HG02678 (cell line): ENCODE results near the gene DPYD.

Experiments used
- ATAC-seq: cut with Tn5 transposase; IDR thresholded peaks from one replicate; pipeline ENCODE4 v1.9.1; 2021; ENCODE audit warnings: mild to moderate bottlenecking, moderate library complexity; ENCODE audit not compliant: unreplicated experiment

DPYD gene

GRCh38 chr1:97560714-97561113, 360.1 kb downstream of the DPYD start:
- ATAC-seq: no peak

GRCh38 chr1:97553971-97554370, 366.9 kb downstream of the DPYD start:
- ATAC-seq: no peak

GRCh38 chr1:97551113-97551512, 369.7 kb downstream of the DPYD start:
- ATAC-seq: no peak

GRCh38 chr1:97545446-97545845, 375.4 kb downstream of the DPYD start:
- ATAC-seq: no peak

GRCh38 chr1:97540346-97540888, 380.4 kb downstream of the DPYD start:
- ATAC-seq: no peak

- no peak for ATAC-seq
Observed at GRCh38 chr1:97538113-97538512, 382.7 kb downstream of the DPYD start.

GRCh38 chr1:97533358-97533757, 387.5 kb downstream of the DPYD start:
- no peak for ATAC-seq

GRCh38 chr1:97529600-97529999, 391.2 kb downstream of the DPYD start:
- no peak for ATAC-seq

GRCh38 chr1:97524211-97524610, 396.6 kb downstream of the DPYD start:
- ATAC-seq: no peak

- ATAC-seq: no peak
Observed at GRCh38 chr1:97516588-97516987, 404.2 kb downstream of the DPYD start.

GRCh38 chr1:97508653-97509218, 412.1 kb downstream of the DPYD start:
- ATAC-seq: no peak

GRCh38 chr1:97507863-97508262, 413.0 kb downstream of the DPYD start:
- no peak for ATAC-seq

- ATAC-seq: no peak
Observed at GRCh38 chr1:97506368-97506767, 414.5 kb downstream of the DPYD start.

- ATAC-seq: peak; percentile 99
Observed at GRCh38 chr1:97505816-97506215, 415.0 kb downstream of the DPYD start.

GRCh38 chr1:97505289-97505688, 415.5 kb downstream of the DPYD start:
- no peak for ATAC-seq

GRCh38 chr1:97502360-97502759, 418.5 kb downstream of the DPYD start:
- no peak for ATAC-seq

- ATAC-seq: no peak
Observed at GRCh38 chr1:97501628-97502027, 419.2 kb downstream of the DPYD start.

- no peak for ATAC-seq
Observed at GRCh38 chr1:97500760-97501159, 420.1 kb downstream of the DPYD start.

- no peak for ATAC-seq
Observed at GRCh38 chr1:97499667-97500066, 421.2 kb downstream of the DPYD start.

GRCh38 chr1:97489834-97490233, 431.0 kb downstream of the DPYD start:
- ATAC-seq: peak; percentile 70

GRCh38 chr1:97488530-97488929, 432.3 kb downstream of the DPYD start:
- no peak for ATAC-seq

- no peak for ATAC-seq
Observed at GRCh38 chr1:97482022-97482421, 438.8 kb downstream of the DPYD start.

GRCh38 chr1:97467445-97467844, 453.4 kb downstream of the DPYD start:
- ATAC-seq: no peak
